Calu3 (cell line): ENCODE measurements around the gene B3GLCT. TPM values are rescaled to one million over a fixed set of nuclear protein-coding genes. Genes with fewer than 3 reads are reported as not detected.

Experiments used
- BruUV-seq: library from RNA; stranded (reverse); fragments of 400-500 nt; replicated peaks from 2 replicates; lab custom pipeline; 2021; lab: Mats Ljungman, UMichigan
- CTCF ChIA-PET: fragments of 300-600 bp; sonication (Branson Sonifier 250); formaldehyde crosslinking; loops from one replicate; lab custom pipeline; 2022; ENCODE audit warnings: antibody characterized with exemption; lab: Charles Lee
- DNase-seq: peaks from one replicate; pipeline ENCODE4 v3.0.0; 2022
- H3K27ac Mint-ChIP-seq: one replicate; pipeline ENCODE4 v1.8.0; 2022; ENCODE audit warnings: mixed read lengths; ENCODE audit not compliant: unreplicated experiment
- H3K27me3 Mint-ChIP-seq: one replicate; pipeline ENCODE4 v1.8.0; 2022; ENCODE audit warnings: mixed read lengths; ENCODE audit not compliant: unreplicated experiment
- H3K36me3 Mint-ChIP-seq: one replicate; pipeline ENCODE4 v1.8.0; 2022; ENCODE audit warnings: mild to moderate bottlenecking, moderate library complexity, mixed read lengths; ENCODE audit not compliant: insufficient read depth, unreplicated experiment
- H3K4me1 Mint-ChIP-seq: one replicate; pipeline ENCODE4 v1.8.0; 2022; ENCODE audit warnings: mild to moderate bottlenecking, low read depth, mixed read lengths; ENCODE audit not compliant: unreplicated experiment
- H3K4me3 Mint-ChIP-seq: one replicate; pipeline ENCODE4 v1.8.0; 2022; ENCODE audit warnings: mild to moderate bottlenecking, low read depth, moderate library complexity, mixed read lengths; ENCODE audit not compliant: unreplicated experiment
- H3K9me3 Mint-ChIP-seq: one replicate; pipeline ENCODE4 v1.8.0; 2022; ENCODE audit warnings: low read depth, mixed read lengths; ENCODE audit not compliant: unreplicated experiment
- CTCF ChIP-seq: fragments of 200-600 bp; IDR thresholded peaks from one replicate; pipeline ENCODE4 v1.8.0; 2022; ENCODE audit warnings: antibody characterized with exemption; ENCODE audit not compliant: unreplicated experiment
- intact Hi-C: fragments of 100-400 bp; cut with micrococcal nuclease; formaldehyde crosslinking; loops from one replicate; pipeline ENCODE4 v1.10.0; 2022; ENCODE audit not compliant: unreplicated experiment
- total RNA-seq: library from RNA; stranded (reverse); gene quantifications from 2 replicates; pipeline ENCODE4 v1.2.3, GENCODE V29; 2022

Gene B3GLCT
- total RNA-seq, 1 experiment from 2014 or later: 5.1 TPM

DNA sequence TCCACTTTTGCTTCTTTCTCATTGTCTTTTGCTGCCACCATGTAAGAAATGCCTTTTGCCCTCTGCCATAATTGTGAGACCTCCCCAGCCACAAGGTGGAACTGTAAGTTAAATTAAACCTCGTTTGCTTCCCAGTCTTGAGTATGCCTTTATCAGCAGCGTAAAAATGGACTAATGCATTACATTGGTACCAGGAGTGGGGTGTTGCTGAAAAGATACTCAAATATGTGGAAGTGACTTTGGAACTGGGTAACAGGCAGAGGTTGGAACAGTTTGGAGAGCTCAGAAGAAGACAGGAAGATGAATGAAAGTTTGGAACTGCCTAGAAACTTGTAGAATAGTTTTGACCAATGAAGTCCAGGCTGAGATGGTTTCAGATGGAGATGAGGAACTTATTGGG, 115.2 kb downstream of the B3GLCT start:
- peaks cover 11% of the 10 kb centered on the region for H3K9me3 Mint-ChIP-seq
- H3K36me3 Mint-ChIP-seq: no peaks in the 10 kb centered on the region
- no peak for TF ChIP-seq CTCF
- intact Hi-C loops: no loop called here
- no peaks in the 10 kb centered on the region for H3K4me1 Mint-ChIP-seq
- no peak for DNase-seq
- H3K4me3 Mint-ChIP-seq: no peak overlapping the region
- no TSS peak for BruUV-seq
- no peaks in the 10 kb centered on the region for H3K27me3 Mint-ChIP-seq
- no peak overlapping the region for H3K27ac Mint-ChIP-seq
- CTCF ChIA-PET: no interaction called here

DNA sequence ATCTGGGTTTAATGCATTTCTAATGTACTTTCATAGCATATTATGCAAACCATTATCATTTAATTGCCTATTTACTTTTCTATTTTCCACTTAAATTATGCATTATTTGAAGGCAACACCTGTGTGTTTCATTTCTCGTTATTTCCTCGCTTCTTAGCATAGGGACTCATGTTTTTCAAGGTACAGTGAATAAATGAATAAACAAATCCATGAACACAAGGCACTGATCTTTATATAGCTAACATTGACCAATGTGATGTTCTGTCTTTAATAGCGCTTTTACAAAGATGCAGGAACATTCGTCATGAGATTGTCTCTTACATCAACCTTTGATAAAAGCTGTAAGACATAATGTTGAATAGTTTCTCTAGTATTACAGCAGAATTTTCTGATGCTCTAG, 121.2 kb downstream of the B3GLCT start:
- Mint-ChIP-seq H3K36me3 (no peaks in the 10 kb centered on the region), H3K27me3 (no peaks in the 10 kb centered on the region), H3K4me3 (no peak overlapping the region), H3K27ac (no peak overlapping the region), H3K4me1 (no peaks in the 10 kb centered on the region), H3K9me3 (no peaks in the 10 kb centered on the region)
- intact Hi-C loops: no loop called here
- CTCF ChIA-PET: no interaction called here
- TF ChIP-seq CTCF: no peak
- BruUV-seq: no TSS peak
- DNase-seq: no peak

GRCh38 chr13:31321457-31321856, 121.7 kb downstream of the B3GLCT start:
- Mint-ChIP-seq H3K27me3 (no peaks in the 10 kb centered on the region), H3K9me3 (no peaks in the 10 kb centered on the region), H3K36me3 (no peaks in the 10 kb centered on the region), H3K4me3 (no peak overlapping the region), H3K27ac (no peak overlapping the region), H3K4me1 (no peaks in the 10 kb centered on the region)
- intact Hi-C loops: no loop called here
- no peak for DNase-seq
- no peak for TF ChIP-seq CTCF
- CTCF ChIA-PET: no interaction called here
- BruUV-seq: no TSS peak

GRCh38 chr13:31322026-31322425, 122.3 kb downstream of the B3GLCT start:
- no peak for TF ChIP-seq CTCF
- no peaks in the 10 kb centered on the region for H3K36me3 Mint-ChIP-seq
- H3K27ac Mint-ChIP-seq: no peak overlapping the region
- intact Hi-C loops: no loop called here
- H3K4me3 Mint-ChIP-seq: no peak overlapping the region
- no peak for DNase-seq
- no peaks in the 10 kb centered on the region for H3K9me3 Mint-ChIP-seq
- no peaks in the 10 kb centered on the region for H3K4me1 Mint-ChIP-seq
- no peaks in the 10 kb centered on the region for H3K27me3 Mint-ChIP-seq
- CTCF ChIA-PET: no interaction called here
- BruUV-seq: no TSS peak
